Measurements from ENCODE around the gene SYNPO2.
"Not testable (repeated sequence)": the region's sequence is repeated elsewhere in the genome, so short reads cannot be mapped to it uniquely, and the experiment has no call there.

The SYNPO2 gene, protein sequence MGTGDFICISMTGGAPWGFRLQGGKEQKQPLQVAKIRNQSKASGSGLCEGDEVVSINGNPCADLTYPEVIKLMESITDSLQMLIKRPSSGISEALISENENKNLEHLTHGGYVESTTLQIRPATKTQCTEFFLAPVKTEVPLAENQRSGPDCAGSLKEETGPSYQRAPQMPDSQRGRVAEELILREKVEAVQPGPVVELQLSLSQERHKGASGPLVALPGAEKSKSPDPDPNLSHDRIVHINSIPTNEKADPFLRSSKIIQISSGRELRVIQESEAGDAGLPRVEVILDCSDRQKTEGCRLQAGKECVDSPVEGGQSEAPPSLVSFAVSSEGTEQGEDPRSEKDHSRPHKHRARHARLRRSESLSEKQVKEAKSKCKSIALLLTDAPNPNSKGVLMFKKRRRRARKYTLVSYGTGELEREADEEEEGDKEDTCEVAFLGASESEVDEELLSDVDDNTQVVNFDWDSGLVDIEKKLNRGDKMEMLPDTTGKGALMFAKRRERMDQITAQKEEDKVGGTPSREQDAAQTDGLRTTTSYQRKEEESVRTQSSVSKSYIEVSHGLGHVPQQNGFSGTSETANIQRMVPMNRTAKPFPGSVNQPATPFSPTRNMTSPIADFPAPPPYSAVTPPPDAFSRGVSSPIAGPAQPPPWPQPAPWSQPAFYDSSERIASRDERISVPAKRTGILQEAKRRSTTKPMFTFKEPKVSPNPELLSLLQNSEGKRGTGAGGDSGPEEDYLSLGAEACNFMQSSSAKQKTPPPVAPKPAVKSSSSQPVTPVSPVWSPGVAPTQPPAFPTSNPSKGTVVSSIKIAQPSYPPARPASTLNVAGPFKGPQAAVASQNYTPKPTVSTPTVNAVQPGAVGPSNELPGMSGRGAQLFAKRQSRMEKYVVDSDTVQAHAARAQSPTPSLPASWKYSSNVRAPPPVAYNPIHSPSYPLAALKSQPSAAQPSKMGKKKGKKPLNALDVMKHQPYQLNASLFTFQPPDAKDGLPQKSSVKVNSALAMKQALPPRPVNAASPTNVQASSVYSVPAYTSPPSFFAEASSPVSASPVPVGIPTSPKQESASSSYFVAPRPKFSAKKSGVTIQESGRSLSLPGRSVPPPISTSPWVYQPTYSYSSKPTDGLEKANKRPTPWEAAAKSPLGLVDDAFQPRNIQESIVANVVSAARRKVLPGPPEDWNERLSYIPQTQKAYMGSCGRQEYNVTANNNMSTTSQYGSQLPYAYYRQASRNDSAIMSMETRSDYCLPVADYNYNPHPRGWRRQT

DNA sequence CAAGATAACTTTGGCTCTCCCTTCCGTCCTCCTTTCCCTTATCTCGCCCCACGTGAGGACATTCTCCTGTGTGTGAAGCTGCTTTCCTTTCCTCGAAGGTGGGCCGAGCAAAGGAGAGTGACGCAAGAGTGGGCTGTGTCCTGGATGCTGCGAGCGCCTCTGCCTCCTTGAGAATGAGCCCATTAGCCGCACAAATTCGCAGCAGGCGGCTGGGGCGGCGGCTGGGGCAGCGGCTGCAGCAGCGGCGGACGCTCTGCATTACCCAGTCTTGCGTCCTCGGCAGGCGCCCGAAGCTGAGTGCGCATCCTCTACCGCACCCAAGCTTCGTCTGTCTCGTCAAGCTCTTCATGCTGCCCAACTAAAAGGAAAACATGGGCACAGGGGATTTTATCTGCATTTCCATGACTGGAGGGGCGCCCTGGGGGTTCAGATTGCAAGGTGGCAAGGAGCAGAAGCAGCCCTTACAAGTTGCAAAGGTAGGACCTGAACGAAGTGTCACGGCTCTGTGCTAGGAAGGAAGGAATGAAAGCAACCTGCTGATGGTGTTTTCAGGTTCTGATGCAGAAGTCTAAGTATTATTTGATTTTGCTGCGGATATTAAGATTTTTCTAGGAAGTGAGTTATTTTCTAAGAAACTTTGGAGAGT is at the start of gene SYNPO2:
SYNPO2 (plus strand) TSS at position 189 of the 646 bp plus-strand sequence; CDS start at position 372, 183 bp downstream.
- no peak for DNase-seq

DNA sequence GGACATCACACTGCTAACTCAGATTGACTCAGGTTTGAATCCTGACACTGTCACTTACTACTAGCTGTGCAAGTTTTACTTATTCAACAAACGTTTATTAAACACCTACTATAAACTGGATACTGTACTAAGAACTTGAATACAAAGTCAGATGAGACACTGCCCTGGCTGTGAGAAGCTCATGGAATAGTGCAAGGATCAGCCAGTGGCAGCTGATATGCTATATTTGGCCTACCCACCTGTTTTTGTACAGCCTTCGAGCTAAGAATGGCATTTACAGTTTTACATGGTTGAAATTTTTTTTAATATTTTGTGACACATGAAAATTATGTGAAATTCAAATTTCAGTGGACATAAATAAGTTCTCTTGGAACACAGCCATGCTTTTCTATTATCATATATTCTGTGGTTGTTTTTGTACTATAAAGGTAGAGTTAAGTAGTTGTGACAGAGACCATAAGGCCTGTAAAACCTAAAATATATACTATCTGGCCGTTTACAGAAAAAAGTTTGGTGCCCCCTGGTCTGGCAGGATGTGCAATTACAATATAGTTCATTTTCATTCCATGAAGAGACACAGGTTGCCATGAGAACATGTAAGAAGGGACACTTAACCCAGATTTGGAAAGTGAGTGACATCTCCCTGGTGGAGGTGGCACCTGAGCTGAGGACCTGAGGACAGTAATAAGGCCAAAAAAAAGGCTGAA is 49.3 kb upstream of the SYNPO2 start:
- no peak for DNase-seq

DNA sequence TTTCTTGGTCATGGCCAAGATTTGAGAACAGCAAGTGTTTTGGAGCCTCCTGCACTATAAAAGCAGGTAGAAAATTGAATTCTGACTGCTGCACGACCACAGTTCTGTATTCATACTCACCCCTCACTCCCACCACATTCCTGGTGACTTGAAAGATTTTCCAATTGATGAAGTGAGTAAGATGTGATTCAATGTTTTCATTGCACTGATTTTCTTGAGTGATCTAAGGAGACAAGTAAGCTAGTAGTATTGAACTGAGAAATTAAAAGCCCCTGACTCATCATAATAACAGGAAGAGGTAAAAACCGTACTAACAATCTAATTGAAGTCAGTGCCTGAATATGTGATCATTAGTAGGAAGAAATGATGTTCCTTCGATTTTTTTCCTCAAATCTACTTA is 46.6 kb upstream of the SYNPO2 start:
- DNase-seq = no peak

DNA sequence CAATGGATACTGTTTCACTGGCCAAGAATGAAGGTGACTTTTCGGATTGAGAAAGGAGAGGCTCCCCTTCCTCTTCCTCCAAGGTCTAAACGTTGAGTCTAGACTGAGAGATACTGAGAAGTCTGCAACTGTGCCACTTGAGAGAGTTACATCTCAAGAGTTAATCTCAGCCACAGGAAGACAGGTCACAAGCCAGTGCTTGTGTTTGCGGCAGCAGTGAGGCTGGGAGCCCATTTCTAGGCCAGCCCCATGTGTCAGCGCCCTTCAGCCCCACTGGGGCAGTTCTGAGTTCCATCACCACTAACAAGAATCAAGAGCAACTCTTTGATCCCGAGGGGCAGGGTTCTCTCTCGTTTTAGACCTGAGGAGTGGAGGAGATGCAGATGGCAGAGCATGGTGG is 45.4 kb upstream of the SYNPO2 start:
- DNase-seq = no peak

DNA sequence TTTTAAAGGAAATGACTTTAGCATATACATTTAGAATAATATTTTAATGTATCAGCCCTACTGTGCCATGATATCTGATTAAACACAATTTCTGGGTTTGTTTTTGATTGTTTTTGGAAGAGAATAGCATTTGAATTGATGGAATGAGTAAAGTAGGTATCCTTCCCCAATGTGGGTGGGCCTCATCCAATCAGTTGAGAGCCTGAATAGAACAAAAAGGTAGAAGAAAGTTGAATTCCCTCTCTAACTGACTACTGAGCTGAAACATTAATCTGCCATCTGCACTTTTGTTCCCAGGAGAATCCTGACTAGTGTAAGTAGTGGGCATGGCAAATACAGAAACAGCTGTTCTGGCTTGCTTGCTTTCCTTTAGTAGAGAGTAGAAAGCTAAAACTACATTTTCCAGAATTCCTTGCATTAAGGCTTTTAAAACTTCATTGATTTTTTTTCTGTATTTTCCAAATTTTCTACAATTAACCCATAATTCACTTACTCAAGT is 43.1 kb upstream of the SYNPO2 start:
- DNase-seq = no peak

DNA sequence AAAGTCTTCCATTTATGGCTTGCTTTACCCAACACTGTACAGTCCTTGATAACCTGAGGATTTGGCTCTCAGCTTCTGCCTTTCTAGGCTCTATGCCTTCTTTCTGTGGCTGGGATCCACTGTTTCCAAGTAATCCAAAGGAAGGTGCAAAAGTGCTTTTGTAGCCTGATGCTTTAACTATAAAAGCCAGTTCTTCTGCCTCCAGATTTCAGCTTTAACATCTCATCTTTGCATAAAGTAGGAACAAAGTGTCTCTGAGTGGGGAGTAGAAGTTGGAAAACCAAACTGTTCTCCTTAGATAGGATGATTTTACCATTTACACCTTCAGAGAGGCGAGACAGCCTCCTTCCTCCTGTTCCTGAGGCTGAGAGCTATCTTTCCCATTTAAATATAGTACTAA is 41.7 kb upstream of the SYNPO2 start:
- DNase-seq = no peak

DNA sequence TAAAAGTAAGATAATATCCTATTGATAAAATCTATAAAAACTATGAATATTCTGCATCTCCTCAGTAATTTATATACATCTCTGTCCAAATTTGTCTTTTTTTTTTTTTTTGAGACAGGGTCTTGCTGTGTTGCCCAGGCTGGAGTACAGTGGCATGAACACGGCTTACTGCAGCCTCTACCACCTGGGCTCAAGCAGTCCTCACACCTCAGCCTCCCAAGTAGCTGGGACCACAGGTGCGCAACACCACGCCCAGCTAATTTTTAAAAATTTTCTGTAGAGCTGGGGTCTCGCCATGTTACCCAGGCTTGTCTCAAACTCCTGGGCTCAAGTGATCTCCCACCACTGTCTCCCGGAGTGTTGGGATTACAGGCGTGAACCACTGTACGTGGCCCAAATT is 40.4 kb upstream of the SYNPO2 start:
- no peak for DNase-seq

DNA sequence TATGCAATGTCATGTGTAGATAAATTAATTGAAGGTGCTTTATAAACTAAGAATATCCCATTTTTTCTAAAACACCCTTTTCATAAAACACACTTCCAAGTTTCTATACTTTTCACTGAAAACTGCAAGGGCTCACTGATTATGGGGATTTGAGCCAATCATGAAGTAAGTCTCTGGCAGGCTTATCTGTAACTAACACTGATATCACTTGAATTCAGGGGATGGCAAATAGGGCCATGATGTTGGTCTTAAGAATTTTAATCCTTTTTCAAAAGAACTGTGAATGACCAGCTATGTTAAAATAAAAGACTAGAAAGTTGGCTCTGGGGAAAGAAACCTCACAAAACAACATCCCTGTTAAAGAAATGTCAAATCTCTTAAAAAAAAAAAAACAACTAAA is 39.8 kb upstream of the SYNPO2 start:
- DNase-seq = no peak

DNA sequence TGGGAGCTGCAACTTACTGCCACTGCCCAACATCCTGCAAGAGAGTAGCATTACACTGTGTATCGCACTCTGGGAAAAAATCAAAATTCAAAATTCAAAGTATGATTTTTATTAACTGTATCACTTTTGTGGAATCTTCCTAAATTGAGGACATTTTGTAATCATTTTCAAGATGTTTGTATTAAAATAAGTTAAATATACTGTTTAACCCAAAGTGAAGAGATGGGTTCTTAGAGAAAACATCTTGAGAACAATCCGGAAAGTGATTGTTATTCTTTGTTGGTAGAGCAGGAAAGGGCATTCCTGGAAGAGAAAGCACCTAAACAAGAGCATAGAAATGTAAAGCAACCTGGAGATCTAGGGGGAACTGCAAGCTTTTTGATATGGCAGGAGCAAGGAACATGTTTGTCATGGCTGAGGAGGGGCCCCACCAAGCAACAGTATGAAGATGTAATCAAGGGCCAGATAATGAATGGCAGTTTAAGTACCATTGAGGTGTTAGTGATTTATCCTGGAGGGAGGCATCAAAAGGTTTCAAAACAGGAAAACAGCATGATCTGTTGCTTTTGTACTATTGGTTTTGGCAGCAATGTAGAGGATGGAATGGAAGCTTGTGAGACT is 38.7 kb upstream of the SYNPO2 start:
- no peak for DNase-seq

DNA sequence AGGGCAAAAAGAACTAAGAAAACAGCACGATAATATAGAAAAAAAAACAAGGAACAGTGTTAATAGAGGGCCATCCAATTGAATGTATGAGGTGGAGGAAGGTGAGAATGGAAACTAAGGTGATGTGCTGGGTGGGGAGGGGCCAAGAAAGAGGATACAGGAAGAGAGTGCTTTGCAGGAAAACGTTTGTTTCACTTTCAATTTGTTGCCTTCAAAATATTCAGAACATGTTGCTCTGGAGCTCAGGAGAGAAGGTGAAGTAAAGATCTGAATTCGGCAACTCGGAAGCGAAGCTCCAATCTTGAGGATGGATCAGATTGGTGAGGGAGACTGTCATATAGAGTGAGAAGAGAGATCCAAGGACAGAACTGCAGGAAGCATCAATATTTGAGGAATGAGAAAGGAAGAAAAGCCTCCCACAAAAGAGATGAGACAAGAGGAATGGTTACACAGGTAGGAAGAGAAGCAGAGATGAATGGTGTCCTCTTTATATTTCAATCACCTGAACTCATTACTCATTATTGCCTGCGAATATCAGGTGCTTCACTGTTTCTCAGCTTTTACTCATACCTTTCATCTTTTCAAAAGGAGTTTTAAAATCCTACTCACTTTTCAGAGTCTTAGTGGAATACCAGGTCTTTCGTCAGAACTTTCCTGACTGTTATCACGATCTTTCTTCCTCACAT is 38.0 kb upstream of the SYNPO2 start:
- DNase-seq = peak; percentile 3

DNA sequence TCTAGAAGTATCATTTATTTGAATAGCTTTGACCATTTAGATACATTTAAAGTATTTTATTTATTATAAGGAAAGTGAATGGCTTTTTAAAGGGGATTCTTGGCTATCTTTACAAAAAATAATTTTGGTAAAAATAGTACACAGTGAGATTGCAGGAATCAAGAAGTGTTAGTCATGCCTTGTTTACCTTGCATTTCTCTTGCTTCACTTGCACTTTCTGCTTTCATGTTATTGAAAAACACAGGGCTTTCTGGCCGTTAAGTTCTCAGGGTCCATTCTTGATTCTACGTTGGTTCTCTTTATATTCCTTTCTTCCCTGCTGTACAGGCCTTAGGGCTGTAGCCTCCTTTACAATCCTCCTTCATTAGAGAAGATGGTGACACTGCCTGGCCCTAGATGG is 30.9 kb upstream of the SYNPO2 start:
- no peak for DNase-seq

DNA sequence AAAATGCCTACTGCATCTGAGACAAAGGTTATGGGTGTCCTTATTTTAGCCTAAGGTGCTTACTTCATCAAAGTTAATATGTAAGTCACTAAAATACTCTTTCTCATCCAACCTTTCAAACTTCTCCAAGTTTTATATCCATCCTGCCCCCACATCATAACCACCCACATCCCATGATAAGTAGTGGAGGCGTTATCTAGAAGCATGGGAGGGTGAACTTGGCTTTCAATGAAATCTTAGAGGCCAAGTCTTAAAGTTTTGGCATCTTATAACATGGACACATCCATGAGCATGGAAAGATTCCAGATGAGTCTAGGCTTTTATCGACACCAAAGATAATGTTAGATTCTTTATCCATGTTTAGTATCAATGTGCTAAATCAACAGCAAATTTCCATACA is 29.9 kb upstream of the SYNPO2 start:
- DNase-seq = no peak

DNA sequence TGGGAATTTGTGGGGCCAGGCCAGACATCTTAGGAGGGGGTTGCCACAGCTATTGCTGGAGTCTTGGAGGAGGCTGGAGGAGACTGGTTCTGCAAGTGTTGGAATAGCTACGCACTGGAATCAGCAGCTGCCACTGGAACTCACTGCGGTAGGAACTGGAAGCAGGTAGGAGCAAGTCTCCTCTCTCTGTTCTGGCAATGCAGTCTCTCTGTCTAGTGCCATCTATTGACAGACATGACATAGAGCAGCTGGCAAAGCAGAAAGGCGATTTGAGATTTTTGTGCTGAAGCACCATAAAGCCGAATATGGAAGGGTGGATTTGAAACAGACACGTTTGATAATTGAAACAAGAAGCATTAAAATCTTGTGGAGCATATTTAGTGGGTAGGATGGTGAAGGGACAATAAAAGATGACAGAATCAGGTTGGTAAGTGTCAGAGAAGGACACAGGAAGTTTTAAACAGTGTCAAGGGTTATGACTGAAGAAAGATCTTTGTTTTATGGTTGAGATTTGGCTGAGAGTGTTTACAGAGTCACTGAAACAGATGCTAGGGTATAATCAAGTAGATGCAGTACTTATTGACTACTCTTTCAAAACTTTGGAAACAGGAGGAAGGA is 23.5 kb upstream of the SYNPO2 start:
- DNase-seq = no peak

DNA sequence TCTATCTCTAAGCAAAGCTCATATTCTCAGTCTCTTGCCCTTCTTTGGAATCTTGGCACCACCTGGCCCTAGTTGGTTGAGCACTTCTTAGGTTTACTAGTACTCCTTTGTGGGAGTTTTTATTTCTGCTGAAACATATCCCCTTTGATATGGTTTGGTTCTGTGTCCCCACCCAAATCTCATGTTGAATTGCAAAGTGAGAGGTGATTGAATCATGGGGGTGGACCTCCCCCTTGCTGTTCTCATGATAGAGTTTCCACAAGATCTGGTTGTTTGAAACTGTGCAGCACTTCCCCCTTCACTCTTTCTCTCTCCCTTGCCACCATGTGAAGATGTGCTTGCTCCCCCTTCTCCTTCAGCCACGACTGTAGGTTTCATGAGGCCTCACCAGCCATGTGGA is 22.2 kb upstream of the SYNPO2 start:
- DNase-seq = no peak

DNA sequence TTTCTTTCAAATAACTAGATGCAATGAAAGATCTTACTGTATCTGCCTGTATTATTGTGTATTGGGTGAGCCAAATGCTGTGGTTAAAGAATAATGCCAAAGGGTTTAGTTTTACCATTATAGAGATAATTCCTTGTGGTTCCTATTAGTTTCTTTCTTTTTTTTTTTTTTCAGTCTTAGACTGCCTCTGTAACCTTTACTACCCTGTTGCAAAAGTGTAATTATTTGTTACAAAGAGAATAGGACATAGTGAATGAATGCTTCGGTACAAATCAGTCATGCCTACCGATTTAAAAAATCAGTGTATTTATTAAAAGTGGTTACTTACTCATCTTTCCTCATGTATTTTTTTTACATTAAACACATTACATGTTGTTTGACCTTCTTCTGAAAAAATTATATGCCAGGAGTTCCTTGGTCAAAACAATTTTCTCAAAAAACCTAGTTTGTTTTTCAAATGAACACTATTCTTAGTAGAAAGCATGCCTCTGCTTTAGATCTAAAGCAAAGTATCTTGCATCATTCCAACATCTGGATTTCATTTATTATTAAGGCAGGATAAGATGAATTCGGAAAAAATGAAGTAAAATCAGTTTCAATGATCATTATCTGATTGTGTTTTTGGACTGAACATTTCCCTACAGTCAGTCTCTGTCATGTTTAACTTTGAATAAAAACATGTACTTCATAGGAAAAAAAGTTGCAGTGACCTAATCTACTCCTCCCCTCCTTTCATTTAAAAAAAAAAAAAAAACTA is 21.2 kb upstream of the SYNPO2 start:
- no peak for DNase-seq

DNA sequence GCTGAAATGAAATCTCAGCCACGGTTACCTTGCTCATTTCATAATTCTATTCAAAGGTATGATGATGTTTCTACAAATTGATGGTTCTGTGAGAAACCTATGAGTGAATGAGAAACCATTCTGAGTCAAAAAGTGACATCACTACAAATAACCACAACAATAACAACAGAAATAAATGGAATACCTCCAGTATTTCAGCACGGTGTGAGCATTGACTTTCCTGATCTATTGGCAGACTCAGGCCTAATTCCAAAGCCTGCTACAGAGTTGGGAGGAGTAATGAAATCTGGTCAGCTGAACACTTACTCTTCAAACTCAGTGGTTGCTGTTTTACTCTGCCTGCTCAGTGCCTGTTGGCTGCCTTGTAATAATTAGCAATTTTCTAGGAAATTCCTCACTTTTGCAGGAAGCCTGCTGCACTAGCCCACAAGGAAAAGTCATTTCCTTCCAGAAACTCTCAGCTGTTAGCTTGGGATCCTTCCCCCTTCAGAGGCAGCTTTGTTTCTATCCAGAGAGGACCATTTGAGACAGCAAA is 18.8 kb upstream of the SYNPO2 start:
- DNase-seq = no peak

DNA sequence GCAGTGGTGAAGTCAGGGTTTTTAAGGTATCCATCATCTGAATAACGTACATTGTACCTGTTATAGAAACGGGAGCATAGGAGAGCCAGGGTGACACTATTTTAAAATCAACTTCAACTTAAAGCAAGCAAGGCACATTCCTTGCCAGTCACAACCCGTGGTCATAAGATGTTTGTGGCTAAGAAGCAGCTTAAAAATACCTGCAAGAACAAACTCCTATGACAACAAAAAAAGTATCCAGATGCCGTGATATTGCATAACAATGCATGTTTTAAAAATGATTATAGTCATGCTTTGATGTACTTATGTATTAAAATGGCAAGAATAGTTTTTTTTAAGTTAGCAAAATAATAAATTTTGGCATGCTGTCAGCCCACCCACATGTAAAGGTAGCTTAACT is 16.5 kb upstream of the SYNPO2 start:
- DNase-seq = no peak

DNA sequence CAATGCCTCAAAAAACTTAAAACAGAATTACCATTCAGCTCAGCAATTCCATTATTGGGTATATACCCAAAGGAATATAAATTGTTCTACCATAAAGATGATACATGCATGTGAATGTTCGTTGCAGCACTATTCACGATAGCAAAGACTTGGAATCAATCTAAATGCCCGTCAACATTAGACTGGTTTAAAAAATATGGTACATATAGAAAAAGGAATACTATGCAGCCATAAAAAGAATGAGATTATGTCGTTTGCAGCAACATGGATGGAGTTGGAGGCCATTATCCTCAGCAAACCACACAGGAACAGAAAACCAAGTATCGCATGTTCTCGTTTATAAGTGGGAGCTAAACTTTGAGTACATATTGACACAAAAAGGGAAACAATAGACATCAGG is 10.9 kb upstream of the SYNPO2 start:
- no peak for DNase-seq

DNA sequence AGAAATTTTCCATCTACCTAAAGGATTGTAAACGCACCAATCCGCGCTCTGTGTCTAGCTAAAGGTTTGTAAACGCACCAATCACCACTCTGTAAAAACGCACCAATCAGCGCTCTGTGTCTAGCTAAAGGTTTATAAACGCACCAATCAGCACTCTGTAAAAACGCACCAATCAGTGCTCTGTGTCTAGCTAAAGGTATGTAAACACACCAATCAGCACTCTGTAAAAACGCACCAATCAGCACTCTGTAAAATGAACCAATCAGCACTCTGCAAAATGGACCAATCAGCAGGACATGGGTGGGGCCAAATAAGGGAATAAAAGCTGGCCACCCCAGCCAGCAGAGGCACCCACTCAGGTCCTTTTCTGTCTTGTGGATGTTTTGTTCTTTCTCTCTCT is 10.1 kb upstream of the SYNPO2 start:
- DNase-seq = not testable (repeated sequence)

Data from NK-92 treated with Interleukin-12 subunit alpha and Interleukin-12 subunit beta, amount 100 ng/mL, for 24 hours (cell line).